SK-N-MC (cell line): Measurements from ENCODE around the gene OR51E2.

Experiments
- DNase-seq: peaks from one replicate; pipeline ENCODE4 v3.0.0-alpha.2; 2011; ENCODE audit warnings: low read depth, low spot score
- H3K27ac ChIP-seq: fragments of 200-600 bp; sonication (generic); 2 replicates; pipeline ENCODE4 v1.5.1; 2016; ENCODE audit warnings: mixed run types
- H3K36me3 ChIP-seq: fragments of 200-600 bp; sonication (generic); 2 replicates; pipeline ENCODE4 v1.6.1; 2017; ENCODE audit warnings: antibody characterized with exemption, low read length, mixed read lengths; ENCODE audit not compliant: insufficient read depth
- H3K4me3 ChIP-seq: fragments of 200-600 bp; sonication (generic); 2 replicates; pipeline ENCODE4 v1.5.1; 2016
- H3K9ac ChIP-seq: fragments of 200-600 bp; sonication (generic); 2 replicates; pipeline ENCODE4 v1.8.0; 2017; ENCODE audit warnings: mixed run types, mixed read lengths; ENCODE audit not compliant: insufficient read length
- H3K9me3 ChIP-seq: fragments of 200-600 bp; sonication (generic); 2 replicates; pipeline ENCODE4 v1.6.1; 2017; ENCODE audit warnings: low read depth, mild to moderate bottlenecking, antibody characterized with exemption, low read length, moderate library complexity, mixed read lengths
- EZH2 ChIP-seq: fragments of 200-600 bp; sonication (generic); IDR thresholded peaks from one replicate; pipeline ENCODE4 v1.6.1; 2017; ENCODE audit warnings: antibody characterized with exemption
- FOXP2 ChIP-seq: optimal IDR thresholded peaks from 2 replicates; pipeline ENCODE3; 2011; ENCODE audit warnings: mild to moderate bottlenecking, moderate library complexity; ENCODE audit not compliant: insufficient read depth; ENCODE audit errors: extremely low read length, control extremely low read depth
- POLR2AphosphoS5 ChIP-seq: IDR thresholded peaks from 2 replicates; pipeline ENCODE4 v1.6.1; 2012; ENCODE audit warnings: mild to moderate bottlenecking, low read depth, low read length, borderline replicate concordance

The OR51E2 gene

DNA sequence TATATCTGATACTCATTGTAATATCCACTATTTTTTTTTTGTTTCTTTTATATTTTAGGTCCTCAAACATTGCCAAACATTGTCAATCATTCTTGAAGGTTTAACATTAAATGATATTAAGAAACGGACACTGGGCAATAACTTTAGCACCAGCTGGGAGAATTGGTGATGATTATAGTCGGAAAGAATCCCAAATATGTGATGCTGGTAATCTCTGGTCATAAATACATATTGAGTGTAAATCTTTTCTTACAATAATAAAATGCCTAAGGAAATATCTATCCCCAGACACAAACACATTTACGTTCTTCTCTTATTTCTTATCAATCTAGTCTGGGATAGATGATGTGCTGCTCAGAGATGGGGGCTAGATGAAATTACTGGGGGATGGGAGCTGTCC lies 25.2 kb downstream of the OR51E2 start:
- no peak overlapping the region for H3K4me3 ChIP-seq
- no peaks in the 10 kb centered on the region for H3K36me3 ChIP-seq
- DNase-seq, result no peak
- TF ChIP-seq FOXP2 (no peak), EZH2 (no peak), POLR2AphosphoS5 (no peak)
- H3K9ac ChIP-seq, result no peak overlapping the region
- no peaks in the 10 kb centered on the region for H3K9me3 ChIP-seq
- H3K27ac ChIP-seq, result no peak overlapping the region

DNA sequence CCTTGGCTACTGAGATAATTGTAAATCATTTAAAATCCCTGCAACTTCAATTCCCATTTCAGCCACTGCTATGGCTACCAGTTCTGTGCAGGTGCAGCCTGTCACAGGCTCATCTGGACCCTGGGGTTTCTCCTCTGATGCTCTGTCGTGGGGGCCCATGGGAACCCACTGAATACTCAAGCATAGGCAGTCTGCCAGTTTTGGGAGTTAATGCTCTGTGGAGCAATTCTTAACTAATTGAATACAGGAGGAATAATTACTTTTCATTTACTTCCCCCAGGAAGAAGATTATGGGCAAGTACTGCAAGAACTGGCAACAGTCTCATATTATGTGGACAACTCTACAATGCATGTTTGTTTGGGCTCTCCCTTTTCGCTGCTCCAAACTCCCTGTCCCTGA lies 25.9 kb downstream of the OR51E2 start:
- TF ChIP-seq FOXP2 (no peak), EZH2 (no peak), POLR2AphosphoS5 (no peak)
- Histone ChIP-seq H3K9me3 (no peaks in the 10 kb centered on the region), H3K27ac (no peak overlapping the region), H3K36me3 (no peaks in the 10 kb centered on the region), H3K4me3 (no peak overlapping the region), H3K9ac (no peak overlapping the region)
- no peak for DNase-seq

- TF ChIP-seq POLR2AphosphoS5, result no peak
- no peak for TF ChIP-seq FOXP2
- no peak for TF ChIP-seq EZH2
- H3K9ac ChIP-seq, result no peak overlapping the region
- no peaks in the 10 kb centered on the region for H3K36me3 ChIP-seq
- DNase-seq, result no peak
- no peak overlapping the region for H3K27ac ChIP-seq
- no peak overlapping the region for H3K4me3 ChIP-seq
- no peaks in the 10 kb centered on the region for H3K9me3 ChIP-seq
These were observed 32.2 kb downstream of the OR51E2 start for GRCh38 chr11:4665424-4665823.

DNA sequence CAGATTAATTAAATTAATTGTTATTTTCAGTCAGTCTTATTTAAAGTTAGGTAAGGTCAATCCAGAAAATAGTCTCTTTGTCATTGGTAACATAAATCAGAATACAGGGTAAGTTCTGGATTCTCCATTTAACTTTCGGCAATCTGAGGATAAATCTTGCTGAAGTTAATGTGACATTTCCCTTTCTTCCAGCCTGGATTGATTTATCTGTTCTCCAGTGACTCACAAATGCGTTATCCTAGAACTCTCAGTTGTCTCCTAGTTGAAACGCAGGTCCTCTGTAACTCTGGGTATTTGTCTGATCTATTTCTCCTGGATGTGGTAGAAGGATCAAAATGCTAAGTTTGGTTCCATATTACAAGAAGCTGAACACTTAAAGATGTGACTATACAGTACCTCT lies 32.9 kb downstream of the OR51E2 start:
- no peak for DNase-seq
- TF ChIP-seq FOXP2 (no peak), EZH2 (no peak), POLR2AphosphoS5 (no peak)
- Histone ChIP-seq H3K4me3 (no peak overlapping the region), H3K27ac (no peak overlapping the region), H3K36me3 (no peaks in the 10 kb centered on the region), H3K9me3 (no peaks in the 10 kb centered on the region), H3K9ac (no peak overlapping the region)

- H3K27ac ChIP-seq, result no peak overlapping the region
- no peak overlapping the region for H3K9ac ChIP-seq
- no peak for TF ChIP-seq EZH2
- no peak for TF ChIP-seq POLR2AphosphoS5
- no peak for TF ChIP-seq FOXP2
- no peaks in the 10 kb centered on the region for H3K9me3 ChIP-seq
- no peaks in the 10 kb centered on the region for H3K36me3 ChIP-seq
- no peak overlapping the region for H3K4me3 ChIP-seq
- no peak for DNase-seq
These were observed 33.5 kb downstream of the OR51E2 start for GRCh38 chr11:4664183-4664582.

DNA sequence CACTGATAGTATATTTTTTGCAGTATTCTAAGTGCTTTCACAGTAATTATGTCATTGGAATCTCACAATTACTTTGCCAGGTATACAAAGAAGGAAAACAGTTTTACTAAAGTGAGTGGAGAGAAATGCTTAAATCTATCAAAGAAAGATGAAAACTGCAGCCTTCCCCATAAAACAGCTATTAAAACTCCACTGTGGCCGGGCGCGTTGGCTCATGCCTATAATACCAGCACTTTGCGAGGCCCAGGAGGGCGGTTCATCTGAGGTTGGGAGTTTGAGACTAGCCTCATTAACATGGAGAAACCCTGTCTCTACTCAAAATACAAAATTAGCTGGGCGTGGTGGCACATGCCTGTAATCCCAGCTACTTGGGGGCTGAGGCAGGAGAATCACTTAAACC lies 34.8 kb downstream of the OR51E2 start:
- Histone ChIP-seq H3K27ac (no peak overlapping the region), H3K9ac (no peak overlapping the region), H3K9me3 (no peaks in the 10 kb centered on the region), H3K4me3 (no peak overlapping the region), H3K36me3 (no peaks in the 10 kb centered on the region)
- no peak for DNase-seq
- no peak for TF ChIP-seq POLR2AphosphoS5
- TF ChIP-seq EZH2, result no peak
- TF ChIP-seq FOXP2, result no peak

GRCh38 chr11:4658629-4659445 lies 38.8 kb downstream of the OR51E2 start:
- no peaks in the 10 kb centered on the region for H3K9me3 ChIP-seq
- no peak for DNase-seq
- H3K27ac ChIP-seq, result no peak overlapping the region
- TF ChIP-seq EZH2 (no peak), FOXP2 (no peak), POLR2AphosphoS5 (no peak)
- no peak overlapping the region for H3K4me3 ChIP-seq
- H3K36me3 ChIP-seq, result no peaks in the 10 kb centered on the region
- H3K9ac ChIP-seq, result no peak overlapping the region

DNA sequence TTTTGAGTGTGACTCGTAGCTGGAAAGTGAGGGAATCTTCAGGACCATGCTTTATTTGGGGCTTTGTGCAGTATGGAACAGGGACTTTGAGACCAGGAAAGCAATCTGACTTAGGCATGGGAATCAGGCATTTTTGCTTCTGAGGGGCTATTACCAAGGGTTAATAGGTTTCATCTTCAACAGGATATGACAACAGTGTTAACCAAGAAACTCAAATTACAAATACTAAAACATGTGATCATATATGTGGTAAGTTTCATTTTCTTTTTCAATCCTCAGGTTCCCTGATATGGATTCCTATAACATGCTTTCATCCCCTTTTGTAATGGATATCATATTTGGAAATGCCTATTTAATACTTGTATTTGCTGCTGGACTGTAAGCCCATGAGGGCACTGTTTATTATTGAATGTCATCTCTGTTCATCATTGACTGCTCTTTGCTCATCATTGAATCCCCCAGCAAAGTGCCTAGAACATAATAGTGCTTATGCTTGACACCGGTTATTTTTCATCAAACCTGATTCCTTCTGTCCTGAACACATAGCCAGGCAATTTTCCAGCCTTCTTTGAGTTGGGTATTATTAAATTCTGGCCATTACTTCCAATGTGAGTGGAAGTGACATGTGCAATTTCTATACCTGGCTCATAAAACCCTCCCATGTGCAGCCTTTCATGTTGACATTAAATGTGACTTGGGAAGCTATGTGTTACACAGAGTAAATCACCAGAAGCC lies 42.9 kb downstream of the OR51E2 start:
- Histone ChIP-seq H3K9me3 (no peaks in the 10 kb centered on the region), H3K36me3 (no peaks in the 10 kb centered on the region), H3K27ac (no peak overlapping the region), H3K4me3 (no peak overlapping the region), H3K9ac (no peak overlapping the region)
- DNase-seq, result no peak
- no peak for TF ChIP-seq FOXP2
